HepG2 (cell line): ENCODE results near the gene APOLD1. TPM values are rescaled to one million over a fixed set of nuclear protein-coding genes. Genes with fewer than 3 reads are reported as not detected.

Experiments used
- ARHGAP35 ChIP-seq: sonication (generic); formaldehyde crosslinking; IDR thresholded peaks from 2 replicates; pipeline ENCODE4 v1.9.0; 2022; ENCODE audit warnings: mild to moderate bottlenecking, inconsistent platforms, moderate library complexity, missing genetic modification reagents, borderline replicate concordance
- CBX5 ChIP-seq: sonication (generic); formaldehyde crosslinking; IDR thresholded peaks from 2 replicates; pipeline ENCODE4 v1.4.0; 2020; ENCODE audit warnings: missing genetic modification reagents, borderline replicate concordance
- MYC ChIP-seq: sonication (generic); formaldehyde crosslinking; IDR thresholded peaks from 2 replicates; pipeline ENCODE4 v1.9.0; 2021; ENCODE audit warnings: missing genetic modification reagents, borderline replicate concordance
- PHB2 ChIP-seq: fragments of 450-650 bp; IDR thresholded peaks from 2 replicates; pipeline ENCODE4 v1.6.1; 2018; ENCODE audit not compliant: partially characterized antibody
- U2AF1 ChIP-seq: fragments of 200-400 bp; formaldehyde crosslinking; optimal IDR thresholded peaks from 2 replicates; pipeline ENCODE3; 2017; ENCODE audit warnings: mild to moderate bottlenecking, low read depth, low read length
- U2AF2 ChIP-seq: fragments of 200-400 bp; formaldehyde crosslinking; IDR thresholded peaks from 2 replicates; pipeline ENCODE4 v1.6.1; 2017; ENCODE audit warnings: low read depth, mild to moderate bottlenecking, low read length
- ZNF20 ChIP-seq: sonication (generic); formaldehyde crosslinking; IDR thresholded peaks from 2 replicates; pipeline ENCODE4 v1.4.0; 2020; ENCODE audit warnings: mild to moderate bottlenecking, moderate library complexity, missing genetic modification reagents
- ZNF383 ChIP-seq: sonication (generic); formaldehyde crosslinking; IDR thresholded peaks from 2 replicates; pipeline ENCODE4 v1.4.0; 2020; ENCODE audit warnings: missing genetic modification reagents, mild to moderate bottlenecking, borderline replicate concordance
- ZNF468 ChIP-seq: sonication (generic); formaldehyde crosslinking; IDR thresholded peaks from 2 replicates; pipeline ENCODE4 v1.8.0; 2022; ENCODE audit warnings: mild to moderate bottlenecking, moderate library complexity, missing genetic modification reagents
- ZNF484 ChIP-seq: sonication (generic); formaldehyde crosslinking; IDR thresholded peaks from 2 replicates; pipeline ENCODE4 v1.5.1; 2020; ENCODE audit warnings: mild to moderate bottlenecking, low read depth, missing genetic modification reagents, borderline replicate concordance
- ZNF510 ChIP-seq: sonication (generic); formaldehyde crosslinking; IDR thresholded peaks from 2 replicates; pipeline ENCODE4 v1.4.0; 2020; ENCODE audit warnings: low read depth, mild to moderate bottlenecking, missing genetic modification reagents
- ZNF607 ChIP-seq: sonication (generic); formaldehyde crosslinking; IDR thresholded peaks from 2 replicates; pipeline ENCODE4 v1.5.1; 2020; ENCODE audit warnings: missing genetic modification reagents, mild to moderate bottlenecking, borderline replicate concordance
- ZNF83 ChIP-seq: sonication (generic); formaldehyde crosslinking; IDR thresholded peaks from 2 replicates; pipeline ENCODE4 v1.4.0; 2020; ENCODE audit warnings: missing genetic modification reagents, mild to moderate bottlenecking, borderline replicate concordance
- polyA plus RNA-seq, 8 experiments: library from polyadenylated mRNA; depleted of rRNA in 3 of 8; stranded (reverse) in 7 of 8; unstranded in 1 of 8; fragments of >200 nt; fragmentation: Illumina TruSeq in 4 of 8; extraction: Trizol in 4 of 8; gene quantifications; 2 replicates each; pipeline versions ENCODE4 v1.2.1 to v1.2.3, GENCODE V29; 2011 to 2016; ENCODE audit warnings: low read depth in 4 of 8, missing spikeins in 1 of 8, mixed read lengths in 1 of 8; ENCODE audit not compliant: insufficient read depth in 1 of 8
- total RNA-seq, 5 experiments: library from RNA; depleted of rRNA; stranded (reverse); fragments of >200 nt; fragmentation: Illumina TruSeq; extraction: Trizol; gene quantifications; 2 replicates each; pipeline ENCODE4 v1.2.3, GENCODE V29; 2016; ENCODE audit warnings: low read depth in 1 of 5
- TF ChIP-seq, protein P1 (sequence below): sonication (generic); formaldehyde crosslinking; IDR thresholded peaks from 2 replicates; pipeline ENCODE4 v1.4.0; 2020; ENCODE audit warnings: missing genetic modification reagents, borderline replicate concordance
- TF ChIP-seq, protein P2 (sequence below): sonication (generic); formaldehyde crosslinking; IDR thresholded peaks from 2 replicates; pipeline ENCODE4 v1.8.1; 2023; ENCODE audit warnings: mild to moderate bottlenecking, missing genetic modification reagents
- TF ChIP-seq, protein P3 (sequence below): sonication (generic); formaldehyde crosslinking; IDR thresholded peaks from 2 replicates; pipeline ENCODE4 v1.4.0; 2020; ENCODE audit warnings: mild to moderate bottlenecking, missing genetic modification reagents
- TF ChIP-seq, protein P4 (sequence below): sonication (generic); formaldehyde crosslinking; IDR thresholded peaks from 2 replicates; pipeline ENCODE4 v1.4.0; 2020; ENCODE audit warnings: missing genetic modification reagents
- TF ChIP-seq, protein P5 (sequence below): IDR thresholded peaks from 2 replicates; pipeline ENCODE4 v1.6.1; 2012; ENCODE audit warnings: inconsistent platforms
- TF ChIP-seq, protein P6 (sequence below): sonication (generic); IDR thresholded peaks from 2 replicates; pipeline ENCODE4 v1.6.1; 2016; ENCODE audit warnings: low read depth, borderline replicate concordance

Gene APOLD1
- total and polyA plus RNA-seq, 2 of the 13 experiments (the other 11 are each of a cell fraction or from before 2014, with no cell fraction given): 0.20 to 0.84 TPM

DNA sequence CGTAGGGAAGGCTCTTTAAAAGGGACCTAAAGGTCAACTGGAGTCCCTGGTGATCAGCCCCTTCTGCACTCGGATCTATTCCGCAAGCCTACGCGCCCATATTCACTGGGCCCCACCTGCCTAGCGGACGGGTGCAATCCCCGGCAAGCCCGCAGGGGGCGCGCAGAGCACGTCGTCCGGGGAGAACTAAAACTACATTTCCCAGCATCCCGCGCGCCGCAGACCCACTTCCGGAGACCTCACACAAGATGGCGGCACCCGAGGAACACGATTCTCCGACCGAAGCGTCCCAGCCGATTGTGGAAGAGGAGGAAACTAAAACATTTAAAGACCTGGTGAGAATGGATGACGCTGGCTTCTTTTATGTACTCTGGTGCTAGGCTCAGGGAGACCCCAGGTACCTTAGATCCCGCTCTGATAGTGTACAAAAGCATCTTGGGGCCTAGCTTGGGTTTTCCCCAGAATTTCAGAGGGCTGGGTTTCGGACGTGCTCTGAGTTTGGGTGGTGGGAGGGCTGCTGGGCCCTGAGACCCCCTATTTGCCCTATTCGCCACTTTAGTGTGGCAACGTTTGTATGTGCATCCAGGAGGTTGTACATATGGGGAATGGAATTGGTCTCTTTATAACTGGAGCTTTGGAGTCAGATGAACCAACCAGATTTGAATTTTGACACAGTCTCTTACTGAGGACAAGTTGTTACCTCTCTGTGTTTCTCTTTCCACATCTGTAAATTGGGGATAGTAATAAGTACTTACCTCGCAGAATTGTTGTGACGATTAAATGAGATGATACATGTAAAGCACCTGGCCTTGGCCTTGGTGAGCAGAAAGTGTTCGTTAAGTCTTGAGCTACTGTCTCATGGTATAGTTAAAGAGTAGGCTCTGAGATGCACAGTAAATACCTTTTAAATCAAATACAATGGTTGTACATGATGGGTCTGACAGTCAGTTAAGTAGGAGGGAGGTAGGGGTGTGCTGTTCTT lies 28.0 kb downstream of the APOLD1 start, which contains the start of gene DDX47 (continued):
- TF ChIP-seq, protein P1, sequence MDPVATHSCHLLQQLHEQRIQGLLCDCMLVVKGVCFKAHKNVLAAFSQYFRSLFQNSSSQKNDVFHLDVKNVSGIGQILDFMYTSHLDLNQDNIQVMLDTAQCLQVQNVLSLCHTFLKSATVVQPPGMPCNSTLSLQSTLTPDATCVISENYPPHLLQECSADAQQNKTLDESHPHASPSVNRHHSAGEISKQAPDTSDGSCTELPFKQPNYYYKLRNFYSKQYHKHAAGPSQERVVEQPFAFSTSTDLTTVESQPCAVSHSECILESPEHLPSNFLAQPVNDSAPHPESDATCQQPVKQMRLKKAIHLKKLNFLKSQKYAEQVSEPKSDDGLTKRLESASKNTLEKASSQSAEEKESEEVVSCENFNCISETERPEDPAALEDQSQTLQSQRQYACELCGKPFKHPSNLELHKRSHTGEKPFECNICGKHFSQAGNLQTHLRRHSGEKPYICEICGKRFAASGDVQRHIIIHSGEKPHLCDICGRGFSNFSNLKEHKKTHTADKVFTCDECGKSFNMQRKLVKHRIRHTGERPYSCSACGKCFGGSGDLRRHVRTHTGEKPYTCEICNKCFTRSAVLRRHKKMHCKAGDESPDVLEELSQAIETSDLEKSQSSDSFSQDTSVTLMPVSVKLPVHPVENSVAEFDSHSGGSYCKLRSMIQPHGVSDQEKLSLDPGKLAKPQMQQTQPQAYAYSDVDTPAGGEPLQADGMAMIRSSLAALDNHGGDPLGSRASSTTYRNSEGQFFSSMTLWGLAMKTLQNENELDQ (CRISPR knock-in tag): no peak
- TF ChIP-seq, protein P2, sequence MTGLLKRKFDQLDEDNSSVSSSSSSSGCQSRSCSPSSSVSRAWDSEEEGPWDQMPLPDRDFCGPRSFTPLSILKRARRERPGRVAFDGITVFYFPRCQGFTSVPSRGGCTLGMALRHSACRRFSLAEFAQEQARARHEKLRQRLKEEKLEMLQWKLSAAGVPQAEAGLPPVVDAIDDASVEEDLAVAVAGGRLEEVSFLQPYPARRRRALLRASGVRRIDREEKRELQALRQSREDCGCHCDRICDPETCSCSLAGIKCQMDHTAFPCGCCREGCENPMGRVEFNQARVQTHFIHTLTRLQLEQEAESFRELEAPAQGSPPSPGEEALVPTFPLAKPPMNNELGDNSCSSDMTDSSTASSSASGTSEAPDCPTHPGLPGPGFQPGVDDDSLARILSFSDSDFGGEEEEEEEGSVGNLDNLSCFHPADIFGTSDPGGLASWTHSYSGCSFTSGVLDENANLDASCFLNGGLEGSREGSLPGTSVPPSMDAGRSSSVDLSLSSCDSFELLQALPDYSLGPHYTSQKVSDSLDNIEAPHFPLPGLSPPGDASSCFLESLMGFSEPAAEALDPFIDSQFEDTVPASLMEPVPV (CRISPR knock-in tag): no peak
- TF ChIP-seq, protein P3, sequence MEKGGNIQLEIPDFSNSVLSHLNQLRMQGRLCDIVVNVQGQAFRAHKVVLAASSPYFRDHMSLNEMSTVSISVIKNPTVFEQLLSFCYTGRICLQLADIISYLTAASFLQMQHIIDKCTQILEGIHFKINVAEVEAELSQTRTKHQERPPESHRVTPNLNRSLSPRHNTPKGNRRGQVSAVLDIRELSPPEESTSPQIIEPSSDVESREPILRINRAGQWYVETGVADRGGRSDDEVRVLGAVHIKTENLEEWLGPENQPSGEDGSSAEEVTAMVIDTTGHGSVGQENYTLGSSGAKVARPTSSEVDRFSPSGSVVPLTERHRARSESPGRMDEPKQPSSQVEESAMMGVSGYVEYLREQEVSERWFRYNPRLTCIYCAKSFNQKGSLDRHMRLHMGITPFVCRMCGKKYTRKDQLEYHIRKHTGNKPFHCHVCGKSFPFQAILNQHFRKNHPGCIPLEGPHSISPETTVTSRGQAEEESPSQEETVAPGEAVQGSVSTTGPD: no peak
- TF ChIP-seq U2AF1 (no peak), ZNF510 (CRISPR knock-in tag) (0 out of 2 replicates have a peak, but pooled peaks have one; percentile 42), ZNF484 (CRISPR knock-in tag) (no peak), CBX5 (peak; percentile 65; the same call in 1 of the 2 replicates), ZNF83 (peak; percentile 30; the same call in 1 of the 2 replicates), ZNF607 (CRISPR knock-in tag) (no peak), U2AF2 (no peak), PHB2 (no peak), ZNF468 (CRISPR knock-in tag) (no peak), ZNF383 (CRISPR knock-in tag) (no peak), ARHGAP35 (no peak), ZNF20 (CRISPR knock-in tag) (no peak), MYC (CRISPR knock-in tag) (peak; percentile 73; the same call in 1 of the 2 replicates)
- TF ChIP-seq, protein P4, sequence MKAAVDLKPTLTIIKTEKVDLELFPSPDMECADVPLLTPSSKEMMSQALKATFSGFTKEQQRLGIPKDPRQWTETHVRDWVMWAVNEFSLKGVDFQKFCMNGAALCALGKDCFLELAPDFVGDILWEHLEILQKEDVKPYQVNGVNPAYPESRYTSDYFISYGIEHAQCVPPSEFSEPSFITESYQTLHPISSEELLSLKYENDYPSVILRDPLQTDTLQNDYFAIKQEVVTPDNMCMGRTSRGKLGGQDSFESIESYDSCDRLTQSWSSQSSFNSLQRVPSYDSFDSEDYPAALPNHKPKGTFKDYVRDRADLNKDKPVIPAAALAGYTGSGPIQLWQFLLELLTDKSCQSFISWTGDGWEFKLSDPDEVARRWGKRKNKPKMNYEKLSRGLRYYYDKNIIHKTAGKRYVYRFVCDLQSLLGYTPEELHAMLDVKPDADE: no peak
- TF ChIP-seq, protein P5, sequence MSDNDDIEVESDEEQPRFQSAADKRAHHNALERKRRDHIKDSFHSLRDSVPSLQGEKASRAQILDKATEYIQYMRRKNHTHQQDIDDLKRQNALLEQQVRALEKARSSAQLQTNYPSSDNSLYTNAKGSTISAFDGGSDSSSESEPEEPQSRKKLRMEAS: peak; percentile 81
- TF ChIP-seq, protein P6, sequence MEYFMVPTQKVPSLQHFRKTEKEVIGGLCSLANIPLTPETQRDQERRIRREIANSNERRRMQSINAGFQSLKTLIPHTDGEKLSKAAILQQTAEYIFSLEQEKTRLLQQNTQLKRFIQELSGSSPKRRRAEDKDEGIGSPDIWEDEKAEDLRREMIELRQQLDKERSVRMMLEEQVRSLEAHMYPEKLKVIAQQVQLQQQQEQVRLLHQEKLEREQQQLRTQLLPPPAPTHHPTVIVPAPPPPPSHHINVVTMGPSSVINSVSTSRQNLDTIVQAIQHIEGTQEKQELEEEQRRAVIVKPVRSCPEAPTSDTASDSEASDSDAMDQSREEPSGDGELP: no peak
